HG02970 (cell line): ENCODE data around the gene AIMP1.

ENCODE experiments used
- ATAC-seq: cut with Tn5 transposase; IDR thresholded peaks from one replicate; pipeline ENCODE4 v1.9.1; 2021; ENCODE audit warnings: mild to moderate bottlenecking, moderate library complexity, moderate number of reproducible peaks; ENCODE audit not compliant: unreplicated experiment, low FRiP score

The AIMP1 gene

GRCh38 chr4:106343865-106344646 lies 27.7 kb downstream of the AIMP1 start:
- ATAC-seq: no peak

- ATAC-seq: no peak
Measured at GRCh38 chr4:106344647-106344970, 28.3 kb downstream of the AIMP1 start.

DNA sequence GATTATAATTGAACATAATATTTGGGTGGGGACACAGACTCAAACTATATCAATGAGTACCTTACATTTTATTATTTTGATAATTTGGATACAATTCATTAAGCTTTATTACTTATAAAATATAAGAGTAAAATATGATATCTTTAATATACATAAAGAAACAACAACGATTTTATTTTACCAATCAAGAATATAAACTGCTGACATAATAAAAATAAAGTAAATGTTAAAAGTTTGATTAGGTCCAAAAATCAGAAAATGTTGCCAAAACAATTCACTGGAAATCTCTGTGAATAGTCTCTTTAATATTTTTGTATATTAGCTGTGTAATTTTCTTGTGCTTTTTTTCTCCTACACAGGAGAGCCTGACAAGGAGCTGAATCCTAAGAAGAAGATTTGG lies 30.8 kb downstream of the AIMP1 start:
- no peak for ATAC-seq

DNA sequence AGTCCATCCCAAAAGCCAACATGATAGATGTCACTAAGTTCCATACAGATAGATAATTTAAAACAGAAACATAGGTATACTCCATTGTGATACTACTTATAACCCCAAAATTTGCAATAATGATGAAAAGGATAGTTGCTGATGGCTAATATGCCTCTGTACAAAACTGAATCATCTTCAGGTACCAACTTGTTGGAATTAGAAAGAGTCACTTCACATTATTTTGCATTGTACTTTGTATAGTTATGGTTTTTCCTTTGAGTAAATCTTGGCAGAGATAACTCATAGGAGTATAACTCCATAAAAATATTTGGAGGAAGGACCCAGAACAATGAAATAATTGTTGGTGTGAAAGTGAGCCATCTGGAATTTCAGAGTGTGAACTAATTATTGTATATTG lies 34.7 kb downstream of the AIMP1 start:
- ATAC-seq: no peak

DNA sequence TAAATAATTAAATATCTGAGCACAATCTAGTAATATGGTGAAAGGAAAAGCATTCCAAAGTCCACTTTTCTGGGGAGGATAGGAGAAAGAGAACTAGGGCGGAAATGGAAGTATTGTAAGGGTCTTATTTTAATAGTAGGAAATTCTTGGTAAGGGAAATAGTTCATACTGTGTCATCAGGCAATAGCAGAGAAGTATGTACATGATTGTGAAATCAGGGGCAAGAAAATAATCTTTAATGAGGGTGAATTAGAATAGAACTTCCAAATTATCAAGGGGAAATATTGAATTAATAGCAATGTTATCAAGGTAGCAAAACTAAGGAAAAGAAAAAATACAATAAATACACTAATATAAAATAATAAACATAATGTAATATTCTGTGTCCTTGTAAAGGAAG lies 37.4 kb downstream of the AIMP1 start:
- no peak for ATAC-seq

GRCh38 chr4:106355193-106355592 lies 38.8 kb downstream of the AIMP1 start:
- ATAC-seq: no peak

- ATAC-seq: no peak
Measured at GRCh38 chr4:106358899-106359298, 42.5 kb downstream of the AIMP1 start.

DNA sequence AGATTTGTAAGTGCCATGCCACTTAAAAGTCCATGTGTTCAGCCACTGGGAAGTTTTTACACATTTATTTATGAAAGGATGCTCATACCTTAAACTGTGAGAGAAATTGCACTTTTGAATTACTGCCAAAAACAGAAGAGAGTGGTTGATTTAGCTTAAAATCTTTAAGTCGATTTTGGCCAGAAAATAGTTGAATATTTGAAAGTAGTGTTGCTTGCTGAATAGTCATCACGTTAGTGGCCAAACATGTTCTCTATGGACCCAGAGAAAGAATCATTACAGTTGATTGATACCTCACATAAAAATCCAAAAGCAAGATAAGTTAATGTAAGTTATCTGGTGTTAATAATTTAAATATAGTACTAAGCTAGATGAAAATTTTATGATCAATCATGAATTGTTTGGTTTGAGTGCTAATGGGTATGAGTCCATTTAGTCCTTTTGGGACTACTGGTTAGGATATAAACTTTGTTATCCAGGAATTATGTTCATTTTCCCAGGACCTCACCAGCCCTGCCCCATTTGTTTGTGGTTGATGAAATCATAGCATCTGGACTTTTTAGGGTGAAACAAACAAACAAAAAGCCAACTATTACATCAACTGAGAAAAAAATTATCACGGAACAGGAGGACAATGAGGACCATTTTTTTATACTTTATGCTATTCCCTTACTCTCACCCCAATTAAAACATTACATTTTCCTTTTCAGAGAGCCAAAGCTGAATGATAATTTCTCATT lies 45.9 kb downstream of the AIMP1 start:
- no peak for ATAC-seq

- no peak for ATAC-seq
Measured at GRCh38 chr4:106364282-106364681, 47.9 kb downstream of the AIMP1 start.

DNA sequence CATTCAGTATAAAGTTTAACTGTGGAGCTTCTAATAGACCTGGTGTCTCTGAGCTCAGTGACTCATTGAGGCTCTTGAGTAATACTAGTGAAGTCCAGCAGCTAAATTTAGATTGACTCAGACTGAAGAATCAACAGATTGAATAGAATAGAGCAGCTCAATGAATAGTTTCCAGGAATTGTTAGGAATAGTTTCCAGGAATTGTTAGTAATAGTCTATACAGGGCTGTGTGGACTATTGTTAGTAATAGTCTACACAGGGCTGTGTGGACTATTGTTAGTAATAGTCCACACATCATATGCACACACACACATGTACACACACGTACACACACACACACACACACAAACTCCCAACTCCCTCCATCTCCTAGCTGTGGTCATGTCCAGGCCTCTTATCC lies 49.3 kb downstream of the AIMP1 start:
- ATAC-seq: no peak

- no peak for ATAC-seq
Measured at GRCh38 chr4:106366026-106366425, 49.7 kb downstream of the AIMP1 start.

GRCh38 chr4:106367072-106367471 lies 50.7 kb downstream of the AIMP1 start:
- no peak for ATAC-seq

DNA sequence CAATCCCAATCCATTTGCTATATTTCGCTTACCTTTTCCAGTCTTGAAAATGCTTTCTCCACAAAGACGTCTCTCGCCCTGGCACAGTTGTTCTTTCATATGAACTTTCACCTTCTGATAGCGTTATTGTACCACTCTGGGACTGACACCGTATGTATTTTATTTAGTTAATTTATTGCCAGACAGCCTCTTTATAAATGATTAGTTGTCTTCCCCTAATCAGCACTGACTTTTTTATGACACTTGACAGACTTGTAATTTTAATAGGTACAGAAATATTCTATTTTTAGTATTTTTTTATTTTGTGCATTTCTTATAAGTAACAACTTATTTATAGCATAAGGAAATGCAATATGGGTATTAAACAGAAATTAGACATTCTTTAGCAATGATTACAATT lies 52.3 kb downstream of the AIMP1 start, which contains the start of gene GIMD1:
Gene GIMD1, minus strand, starts transcription at position 101 of the 400 bp plus-strand sequence. CDS start 1,343 bp downstream, outside the sequence.
- ATAC-seq: no peak

GRCh38 chr4:106369456-106370060 lies 53.2 kb downstream of the AIMP1 start:
- peak; percentile 63 for ATAC-seq

DNA sequence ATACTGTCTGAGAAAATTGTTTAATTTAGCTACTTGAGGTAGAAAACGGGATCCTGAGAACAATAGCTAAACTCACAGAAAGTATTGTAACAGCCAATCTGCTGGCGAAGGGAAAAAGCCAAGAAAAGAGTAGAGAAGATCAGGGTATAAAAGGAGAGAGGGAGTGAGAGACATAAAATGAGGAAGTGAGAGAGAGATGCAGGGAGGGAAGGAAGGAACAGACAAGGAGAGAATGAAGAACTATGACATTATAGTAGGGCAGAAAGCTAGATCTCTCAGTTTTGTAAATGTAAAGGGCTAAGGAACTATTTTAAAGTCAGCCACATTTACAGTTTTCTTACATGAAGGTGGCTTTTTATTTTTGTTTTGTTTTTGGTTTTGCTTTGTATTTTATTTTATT lies 53.9 kb downstream of the AIMP1 start:
- ATAC-seq: no peak

- ATAC-seq: no peak
Measured at GRCh38 chr4:106371161-106371560, 54.8 kb downstream of the AIMP1 start.

DNA sequence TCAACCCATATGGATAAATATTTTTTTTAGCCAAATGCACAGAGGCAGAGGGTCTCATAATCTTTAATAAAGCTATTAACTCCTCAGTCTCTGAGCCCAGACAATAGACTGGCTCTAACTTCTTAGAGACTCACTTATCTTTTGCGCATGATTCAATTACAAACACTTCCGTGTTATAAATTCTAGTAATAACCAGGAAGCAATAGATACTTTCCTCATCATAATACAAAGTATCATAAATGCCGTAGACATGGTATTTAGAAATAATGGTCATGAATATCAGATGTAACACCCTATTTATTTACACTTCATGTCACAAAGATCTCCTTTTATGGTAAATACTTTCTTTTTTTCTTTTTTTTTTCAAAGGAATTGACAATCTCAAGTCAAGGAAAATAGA lies 56.7 kb downstream of the AIMP1 start:
- ATAC-seq: no peak

GRCh38 chr4:106380179-106380578 lies 63.8 kb downstream of the AIMP1 start:
- no peak for ATAC-seq

DNA sequence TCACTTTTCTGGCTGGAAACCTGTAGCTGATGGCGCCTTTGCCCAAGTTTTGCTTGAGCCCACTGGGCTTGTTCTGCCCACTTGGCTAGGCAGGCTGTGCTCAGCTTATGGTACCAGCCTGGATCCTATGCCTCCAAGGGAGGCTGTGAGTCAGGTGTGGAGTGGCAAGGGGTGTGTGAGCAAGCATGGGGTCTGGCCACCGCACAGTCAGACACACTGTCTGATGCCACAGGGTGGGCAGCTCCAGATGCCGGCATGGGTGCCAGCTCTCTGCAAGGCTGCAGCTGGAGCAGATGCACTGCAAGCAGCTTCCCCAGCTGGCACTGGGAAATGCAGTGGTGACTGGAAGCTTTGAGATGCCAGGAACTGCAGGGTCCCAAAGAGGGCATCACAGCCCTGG lies 68.5 kb downstream of the AIMP1 start:
- ATAC-seq: no peak

GRCh38 chr4:106385853-106386393 lies 69.6 kb downstream of the AIMP1 start:
- no peak for ATAC-seq

- ATAC-seq: no peak
Measured at GRCh38 chr4:106395582-106395981, 79.2 kb downstream of the AIMP1 start.
